ENCODE data around the gene NBEA. TPM values are rescaled to one million over a fixed set of nuclear protein-coding genes. Genes with fewer than 3 reads are reported as not detected.

NBEA gene
- polyA plus RNA-seq, 3 donors: 17.7 to 21.6 (median 18.3) TPM

DNA sequence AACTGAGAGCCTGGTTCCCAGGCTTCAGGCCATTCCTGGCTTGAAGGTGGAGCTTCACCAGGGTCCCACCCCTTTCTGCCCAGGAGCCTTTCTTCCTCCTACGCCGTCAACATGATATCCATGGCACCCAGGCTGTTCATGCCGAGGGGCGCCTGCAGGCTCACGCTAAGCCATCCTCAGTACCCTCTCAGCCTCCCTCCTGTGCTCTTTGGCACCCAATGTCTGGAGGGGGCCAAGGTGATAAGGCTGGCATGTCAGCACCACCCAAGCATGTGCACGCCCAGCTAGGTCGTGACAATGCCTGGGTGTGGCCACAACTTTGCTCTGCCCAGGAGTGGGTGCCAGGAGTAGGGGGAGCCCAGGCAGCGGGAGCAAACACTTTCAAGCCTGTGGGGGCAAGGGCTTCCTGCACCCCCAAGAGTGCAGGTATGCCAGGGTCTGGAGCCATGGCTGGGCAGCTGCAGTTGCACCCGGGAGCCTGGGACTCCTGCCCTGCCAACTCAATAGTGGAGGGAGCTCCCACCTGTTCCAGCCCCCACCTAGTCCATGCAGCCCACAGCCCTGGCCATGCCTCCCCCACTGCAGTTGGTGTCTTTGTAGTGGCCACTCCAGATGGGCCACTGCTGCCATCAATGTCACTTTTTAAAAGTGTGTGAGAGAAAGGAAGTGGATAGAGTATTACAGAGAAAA, 314.5 kb downstream of the NBEA start:
- no peak for DNase-seq (ENCODE audit: low read depth in 3 of 3, low spot score in 2 of 3)

DNA sequence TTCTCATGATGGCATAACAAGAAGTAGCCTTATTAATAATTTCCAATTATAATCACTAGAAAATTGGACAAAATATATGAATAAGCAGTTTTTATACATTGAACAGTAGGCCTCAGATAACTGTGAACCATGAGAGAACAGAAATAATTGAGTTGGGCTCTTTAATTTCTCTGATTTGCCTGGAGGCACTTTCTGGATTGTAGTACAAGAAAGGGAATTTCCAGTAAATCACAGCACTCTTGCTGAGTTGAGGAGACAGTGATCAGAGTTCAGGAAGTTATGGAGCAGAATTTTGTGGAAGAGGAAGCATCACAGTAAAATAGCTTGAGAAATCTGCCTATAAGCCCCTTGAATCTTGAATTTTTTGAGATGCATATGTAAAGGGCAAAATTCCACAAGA, 318.2 kb downstream of the NBEA start:
- DNase-seq (ENCODE audit: low read depth in 3 of 3, low spot score in 2 of 3): no peak

GRCh38 chr13:35266412-35266811, 324.3 kb downstream of the NBEA start:
- DNase-seq (ENCODE audit: low read depth in 3 of 3, low spot score in 2 of 3): no peak

DNA sequence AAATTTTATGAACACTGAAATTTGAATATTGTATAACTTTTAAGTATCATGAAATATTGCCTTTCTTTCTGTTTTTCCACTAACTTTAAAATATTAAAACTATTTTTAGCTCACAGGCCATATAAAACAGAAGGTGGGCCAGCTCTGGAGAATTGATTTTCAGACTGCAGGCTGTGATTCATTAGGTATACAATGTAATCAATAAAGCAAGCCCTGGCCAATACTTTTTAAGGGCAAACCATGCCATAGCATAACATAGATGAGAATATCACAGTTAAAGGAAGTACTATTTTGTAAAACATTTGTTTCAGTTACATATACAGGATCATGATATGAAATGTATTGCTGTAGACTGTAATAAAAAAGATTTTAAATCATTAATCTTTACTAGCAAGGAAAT, 336.8 kb downstream of the NBEA start:
- no peak for DNase-seq (ENCODE audit: low read depth in 3 of 3, low spot score in 2 of 3)

DNA sequence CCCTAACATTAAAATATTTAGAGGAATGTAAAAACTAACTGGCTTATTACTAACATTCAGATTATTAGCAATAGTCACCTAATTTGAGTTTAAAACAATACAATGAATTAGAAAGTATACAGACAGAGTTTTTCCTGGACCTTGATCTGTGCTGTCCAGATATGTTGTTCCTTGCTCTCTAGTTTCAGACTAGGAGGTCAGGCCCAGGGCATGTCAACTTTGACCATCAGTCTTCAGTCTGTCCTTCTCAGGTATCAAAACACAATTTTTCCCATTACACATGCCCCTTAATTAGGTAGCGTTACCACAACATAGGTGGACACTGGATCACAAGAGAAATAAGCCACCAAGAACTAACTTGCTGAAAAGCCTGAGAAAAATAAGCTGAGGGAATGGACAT, 337.4 kb downstream of the NBEA start:
- peak in 1 of 3 donors; percentile 1 for DNase-seq (ENCODE audit: low read depth in 3 of 3, low spot score in 2 of 3)

GRCh38 chr13:35283856-35284255, 341.8 kb downstream of the NBEA start:
- DNase-seq (ENCODE audit: low read depth in 3 of 3, low spot score in 2 of 3): no peak

- DNase-seq (ENCODE audit: low read depth in 3 of 3, low spot score in 2 of 3): no peak
Measured at GRCh38 chr13:35285677-35286076, 343.6 kb downstream of the NBEA start.

DNA sequence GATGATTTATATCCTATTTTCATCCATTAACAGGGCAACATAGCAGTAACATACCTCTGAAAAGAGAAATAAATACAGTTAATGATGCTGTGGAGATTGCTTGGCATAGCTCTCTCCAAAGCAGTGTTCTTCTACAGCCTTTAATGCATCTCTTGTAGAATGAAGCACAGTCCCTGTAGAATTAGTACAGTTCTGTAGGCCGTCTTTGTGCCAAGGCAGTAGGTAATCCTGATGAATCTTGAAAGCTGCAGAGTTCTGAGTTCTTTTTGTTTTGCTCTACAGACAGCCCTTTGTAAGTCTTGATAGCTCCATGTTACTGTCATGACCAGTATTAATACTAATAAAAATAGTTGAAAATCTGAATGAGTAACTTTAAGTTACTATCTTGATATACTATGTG, 350.3 kb downstream of the NBEA start:
- DNase-seq (ENCODE audit: low read depth in 3 of 3, low spot score in 2 of 3): no peak

GRCh38 chr13:35293579-35294226, 351.6 kb downstream of the NBEA start:
- DNase-seq (ENCODE audit: low read depth in 3 of 3, low spot score in 2 of 3): no peak

DNA sequence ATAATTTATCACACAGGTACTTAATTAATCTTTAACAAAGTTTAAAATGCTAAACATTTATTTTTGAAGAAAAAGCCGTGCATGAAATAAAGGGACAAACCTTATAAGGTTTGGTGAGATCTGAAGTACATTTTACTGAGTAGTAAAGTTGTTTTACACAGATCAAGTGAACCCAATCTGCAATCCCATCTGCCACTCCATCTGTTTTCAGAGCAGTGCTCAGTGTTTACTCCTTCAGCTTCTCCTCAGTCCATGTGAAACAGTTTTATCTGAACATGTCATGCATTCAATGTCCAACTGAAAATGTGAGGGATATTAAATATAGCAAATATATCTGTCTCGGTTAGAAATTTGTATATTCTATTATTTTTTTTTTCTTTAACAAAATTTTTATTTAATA, 367.6 kb downstream of the NBEA start:
- DNase-seq (ENCODE audit: low read depth in 3 of 3, low spot score in 2 of 3): no peak

DNA sequence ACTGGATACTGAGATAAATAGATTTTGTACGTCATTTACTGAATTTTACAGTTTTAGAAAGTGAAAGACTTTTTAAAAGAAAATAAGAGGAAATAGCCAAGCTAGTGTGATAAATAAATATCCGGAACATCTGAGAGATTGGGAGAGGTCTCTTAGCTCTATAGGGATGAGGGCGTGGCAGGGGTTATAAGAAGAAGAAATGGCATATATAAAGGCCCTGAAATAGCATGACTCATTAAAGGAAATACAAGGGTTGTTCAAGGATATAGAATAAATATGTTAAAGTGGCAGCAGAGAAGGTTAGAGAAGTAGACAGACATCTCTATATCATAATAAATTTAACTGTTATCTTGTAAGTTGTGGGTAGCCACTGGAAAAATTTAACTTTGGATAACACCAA, 390.1 kb downstream of the NBEA start:
- no peak for DNase-seq (ENCODE audit: low read depth in 3 of 3, low spot score in 2 of 3)

GRCh38 chr13:35333157-35333556, 391.1 kb downstream of the NBEA start:
- no peak for DNase-seq (ENCODE audit: low read depth in 3 of 3, low spot score in 2 of 3)

DNA sequence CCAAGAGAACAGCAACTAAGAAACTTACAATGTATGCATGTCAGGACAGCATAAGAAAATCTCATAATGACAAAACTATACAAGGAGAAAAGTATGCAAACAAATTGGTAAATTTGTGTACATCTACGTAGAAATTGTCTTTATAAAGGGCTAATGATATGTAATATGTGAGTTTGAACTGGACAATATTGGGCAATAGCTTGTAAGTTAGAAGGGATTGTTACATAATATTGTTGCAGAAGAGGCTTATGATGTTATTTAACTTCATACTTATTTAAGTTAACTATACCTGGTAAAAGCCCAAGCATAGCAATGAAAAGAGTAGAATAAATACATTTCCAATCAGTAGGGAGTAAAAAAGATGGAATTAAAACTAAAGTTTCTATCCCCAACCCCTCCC, 400.4 kb downstream of the NBEA start:
- no peak for DNase-seq (ENCODE audit: low read depth in 3 of 3, low spot score in 2 of 3)

DNA sequence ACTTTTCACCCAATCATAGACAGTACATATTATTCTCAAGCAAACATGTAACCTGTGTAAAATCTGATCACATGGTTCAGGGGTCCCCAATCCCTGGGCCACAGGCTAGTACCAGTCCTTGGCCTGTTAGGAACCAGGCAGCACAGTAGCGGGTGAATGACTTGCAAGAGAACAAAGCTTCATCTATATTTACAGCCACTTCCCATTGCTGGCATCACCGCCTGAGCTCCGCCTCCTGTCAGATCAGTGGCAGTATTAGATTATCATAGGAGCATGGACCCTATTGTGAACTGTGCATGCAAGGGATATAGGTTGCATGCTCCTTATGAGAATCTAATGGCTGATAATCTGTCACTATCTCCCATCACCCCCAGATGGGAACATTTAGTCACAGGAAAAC, 401.3 kb downstream of the NBEA start:
- DNase-seq (ENCODE audit: low read depth in 3 of 3, low spot score in 2 of 3): no peak

DNA sequence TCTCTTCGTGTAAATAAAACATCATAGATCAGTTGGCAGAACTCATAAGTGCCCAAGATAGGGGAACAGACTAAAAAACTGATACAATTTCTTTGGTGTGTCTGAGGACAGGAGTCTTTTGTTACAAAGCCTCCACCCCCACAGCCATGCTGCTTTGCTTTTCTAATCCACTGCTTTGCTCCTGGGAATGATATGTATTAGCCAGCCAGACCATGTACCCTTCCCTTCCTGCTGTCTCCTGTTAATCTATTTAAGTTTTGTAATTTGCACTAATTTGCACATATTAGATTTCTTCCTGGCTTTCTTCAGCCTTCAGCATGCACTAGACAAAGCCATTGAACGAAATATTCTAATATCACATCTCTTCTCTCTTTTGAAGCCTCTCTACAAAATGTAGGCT, 403.9 kb downstream of the NBEA start:
- DNase-seq (ENCODE audit: low read depth in 3 of 3, low spot score in 2 of 3): no peak

GRCh38 chr13:35346494-35346893, 404.4 kb downstream of the NBEA start:
- no peak for DNase-seq (ENCODE audit: low read depth in 3 of 3, low spot score in 2 of 3)

GRCh38 chr13:35347679-35348205, 405.7 kb downstream of the NBEA start:
- DNase-seq (ENCODE audit: low read depth in 3 of 3, low spot score in 2 of 3): no peak

- no peak for DNase-seq (ENCODE audit: low read depth in 3 of 3, low spot score in 2 of 3)
Measured at GRCh38 chr13:35349052-35349451, 407.0 kb downstream of the NBEA start.

DNA sequence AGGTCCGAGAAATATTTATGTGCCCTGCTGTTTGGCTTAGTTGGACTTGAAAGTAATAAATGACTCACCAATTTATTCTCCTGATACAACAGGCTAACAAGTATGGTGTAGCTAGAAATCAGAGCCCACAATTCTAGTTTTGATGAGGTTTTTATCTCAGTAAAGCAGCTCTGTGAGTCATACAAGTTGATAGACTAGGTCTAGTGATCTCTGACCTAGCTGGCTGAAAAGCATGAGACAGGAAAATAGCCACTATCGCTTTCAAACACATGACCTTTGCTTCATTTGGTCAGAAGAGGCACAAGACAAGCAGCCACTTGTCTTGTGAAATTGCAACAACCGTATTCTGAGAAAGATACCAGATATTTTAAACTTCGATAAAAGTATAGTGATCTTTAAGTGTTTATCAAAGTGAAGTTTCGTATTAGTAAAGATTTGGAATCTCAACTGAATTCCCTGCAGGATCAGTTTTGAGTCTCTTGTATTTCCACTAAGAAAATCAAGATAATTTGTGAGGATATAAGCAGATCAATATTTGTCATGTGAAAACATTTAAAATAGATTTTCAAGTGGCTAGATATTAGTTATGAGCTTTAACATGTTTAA, 407.7 kb downstream of the NBEA start:
- DNase-seq (ENCODE audit: low read depth in 3 of 3, low spot score in 2 of 3): no peak

DNA sequence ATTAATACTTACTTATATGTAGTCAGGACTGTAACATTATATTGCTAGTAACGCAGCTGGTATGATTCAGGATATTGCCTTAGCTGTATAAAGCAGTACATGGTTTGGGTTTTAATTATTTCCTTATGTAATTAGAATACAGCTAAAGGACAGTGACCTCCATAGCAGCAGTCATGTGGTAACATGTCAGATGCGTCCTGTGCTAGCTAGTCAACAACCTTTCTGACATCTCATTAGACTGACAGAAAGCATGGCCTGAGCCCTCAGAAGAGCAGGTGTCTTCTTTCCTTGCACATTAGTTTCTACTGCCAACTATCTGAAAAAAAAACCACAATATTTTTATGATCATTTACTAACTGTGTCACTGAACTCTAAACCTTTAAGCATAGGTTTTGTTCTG, 412.2 kb downstream of the NBEA start:
- DNase-seq (ENCODE audit: low read depth in 3 of 3, low spot score in 2 of 3): no peak

- DNase-seq (ENCODE audit: low read depth in 3 of 3, low spot score in 2 of 3): no peak
Measured at GRCh38 chr13:35354882-35355281, 412.8 kb downstream of the NBEA start.

DNA sequence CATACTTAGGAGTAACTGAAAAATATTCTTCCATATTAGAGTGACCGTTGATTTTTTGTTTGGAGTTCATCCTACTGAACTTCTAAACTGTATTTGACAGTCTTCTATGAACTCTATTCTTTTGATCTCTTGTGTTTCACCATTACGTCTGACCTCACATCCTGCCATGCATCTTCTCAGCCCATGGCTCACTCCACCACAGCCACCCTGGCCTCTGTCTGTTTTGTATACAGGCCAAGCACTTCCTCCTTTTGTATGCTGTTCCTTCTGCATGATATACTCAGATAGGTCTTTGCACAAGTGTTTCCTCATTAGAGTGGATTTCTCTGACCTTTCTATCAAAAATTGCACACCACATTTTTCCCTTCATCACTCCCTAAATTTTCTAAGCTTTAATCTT, 414.5 kb downstream of the NBEA start:
- DNase-seq (ENCODE audit: low read depth in 3 of 3, low spot score in 2 of 3): no peak
